OCI-LY3 (cell line): ENCODE measurements around the gene TUBA8.

Experiments
- EZH2phosphoT487 ChIP-seq: fragments of 200-600 bp; shearing (Covaris generic); IDR thresholded peaks from 2 replicates; pipeline ENCODE4 v1.6.1; 2018; ENCODE audit warnings: antibody characterized with exemption, mixed run types, low read depth
- TF ChIP-seq, protein P1 (sequence below): fragments of 200-600, 300-600 bp; sonication (generic); IDR thresholded peaks from 2 replicates; pipeline ENCODE4 v1.5.1; 2014; ENCODE audit warnings: antibody characterized with exemption, low read length, low read depth

DNA sequence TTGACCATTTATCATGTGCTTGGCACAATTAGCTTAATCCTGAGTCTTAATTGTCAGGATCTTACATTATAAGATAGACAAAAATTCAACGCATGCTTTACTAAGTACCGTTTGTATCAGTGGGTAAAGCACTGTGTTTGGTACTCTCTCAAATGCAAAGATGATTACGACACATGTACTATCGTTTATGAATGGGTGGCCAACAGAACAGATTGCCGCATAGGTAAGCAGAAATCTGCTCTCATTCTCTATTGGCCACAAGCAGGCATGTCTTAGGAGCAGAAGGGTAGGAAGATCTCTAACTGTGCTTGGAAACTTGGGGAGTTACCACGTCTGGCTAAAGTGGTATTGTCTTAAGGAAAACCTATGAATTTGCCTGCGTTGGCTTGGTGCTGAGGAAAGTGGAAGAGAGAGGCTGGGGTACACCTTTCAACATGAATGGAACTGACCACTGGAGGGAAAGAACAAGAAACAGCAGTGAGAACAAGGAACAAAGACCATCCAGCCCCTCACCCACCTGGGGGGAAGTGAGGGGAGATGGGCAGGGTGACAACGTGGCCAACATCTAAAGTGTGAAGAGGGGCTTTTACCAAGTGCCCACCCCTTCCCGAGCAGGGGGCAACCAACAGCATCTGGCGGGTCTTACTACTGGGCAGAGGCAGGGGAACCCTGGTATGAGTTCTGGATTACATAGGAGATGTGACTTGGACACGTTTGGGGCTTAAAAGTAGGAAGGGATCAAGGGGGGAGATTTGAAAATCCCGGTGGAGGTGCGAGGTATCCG lies 1.0 kb upstream of the TUBA8 start:
- TF ChIP-seq, protein P1, sequence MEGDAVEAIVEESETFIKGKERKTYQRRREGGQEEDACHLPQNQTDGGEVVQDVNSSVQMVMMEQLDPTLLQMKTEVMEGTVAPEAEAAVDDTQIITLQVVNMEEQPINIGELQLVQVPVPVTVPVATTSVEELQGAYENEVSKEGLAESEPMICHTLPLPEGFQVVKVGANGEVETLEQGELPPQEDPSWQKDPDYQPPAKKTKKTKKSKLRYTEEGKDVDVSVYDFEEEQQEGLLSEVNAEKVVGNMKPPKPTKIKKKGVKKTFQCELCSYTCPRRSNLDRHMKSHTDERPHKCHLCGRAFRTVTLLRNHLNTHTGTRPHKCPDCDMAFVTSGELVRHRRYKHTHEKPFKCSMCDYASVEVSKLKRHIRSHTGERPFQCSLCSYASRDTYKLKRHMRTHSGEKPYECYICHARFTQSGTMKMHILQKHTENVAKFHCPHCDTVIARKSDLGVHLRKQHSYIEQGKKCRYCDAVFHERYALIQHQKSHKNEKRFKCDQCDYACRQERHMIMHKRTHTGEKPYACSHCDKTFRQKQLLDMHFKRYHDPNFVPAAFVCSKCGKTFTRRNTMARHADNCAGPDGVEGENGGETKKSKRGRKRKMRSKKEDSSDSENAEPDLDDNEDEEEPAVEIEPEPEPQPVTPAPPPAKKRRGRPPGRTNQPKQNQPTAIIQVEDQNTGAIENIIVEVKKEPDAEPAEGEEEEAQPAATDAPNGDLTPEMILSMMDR: no peak
- no peak for TF ChIP-seq EZH2phosphoT487
